ENCODE results near the gene S100A6. TPM values are rescaled to one million over a fixed set of nuclear protein-coding genes. Genes with fewer than 3 reads are reported as not detected.
"Not testable (repeated sequence)": the region's sequence is repeated elsewhere in the genome, so short reads cannot be mapped to it uniquely, and the experiment has no call there.

S100A6 gene
- 100 to 1,000 TPM; 472 to 828 (median 543) TPM for polyA plus RNA-seq

- Mint-ChIP-seq H3K4me3 (peak within 1 kb of the TSS; percentile 83 to 97 (median 90)), H3K9me3 (no peaks in the 10 kb centered on the region), H3K36me3 (peaks cover 0 to 8% (median 8%) of the 10 kb centered on the region in 3 donors), H3K27ac (peak within 1 kb of the TSS; percentile 96 to 99 (median 98)), H3K27me3 (ENCODE audit: low read depth in 3 of 3) (peaks cover 12 to 21% (median 13%) of the 10 kb centered on the region in 3 donors), H3K4me1 (peaks cover 75 to 77% of the 10 kb centered on the region in 2 donors)
- DNase-seq = peak; percentile 29 to 53 (median 32)
Measured at GRCh38 chr1:153535242-153536011, at the start of gene S100A6. TSS of gene S100A6 (minus strand) at chr1:153535991. CDS start at chr1:153535339, 652 bp downstream.

GRCh38 chr1:153585006-153585405 is 49.2 kb upstream of the S100A6 start:
- Mint-ChIP-seq H3K9me3 (no peaks in the 10 kb centered on the region), H3K27me3 (ENCODE audit: low read depth in 3 of 3) (peaks cover 0 to 13% (median 2%) of the 10 kb centered on the region in 3 donors), H3K36me3 (no peaks in the 10 kb centered on the region), H3K4me1 (no peaks in the 10 kb centered on the region), H3K27ac (no peak overlapping the region), H3K4me3 (no peak overlapping the region)
- no peak for DNase-seq

- no peak overlapping the region for H3K4me3 Mint-ChIP-seq
- peaks cover 0 to 16% (median 9%) of the 10 kb centered on the region in 3 donors for H3K27me3 Mint-ChIP-seq (ENCODE audit: low read depth in 3 of 3)
- H3K4me1 Mint-ChIP-seq = no peaks in the 10 kb centered on the region
- no peak for DNase-seq
- no peaks in the 10 kb centered on the region for H3K36me3 Mint-ChIP-seq
- H3K27ac Mint-ChIP-seq = no peak overlapping the region
- no peaks in the 10 kb centered on the region for H3K9me3 Mint-ChIP-seq
Measured at GRCh38 chr1:153583976-153584375, 48.2 kb upstream of the S100A6 start.

GRCh38 chr1:153583514-153583913 is 47.7 kb upstream of the S100A6 start:
- not testable (repeated sequence) for H3K4me1 Mint-ChIP-seq, H3K27ac Mint-ChIP-seq, H3K9me3 Mint-ChIP-seq, DNase-seq, H3K4me3 Mint-ChIP-seq, H3K36me3 Mint-ChIP-seq
- peaks cover 0 to 14% (median 10%) of the 10 kb centered on the region in 3 donors for H3K27me3 Mint-ChIP-seq (ENCODE audit: low read depth in 3 of 3)

DNA sequence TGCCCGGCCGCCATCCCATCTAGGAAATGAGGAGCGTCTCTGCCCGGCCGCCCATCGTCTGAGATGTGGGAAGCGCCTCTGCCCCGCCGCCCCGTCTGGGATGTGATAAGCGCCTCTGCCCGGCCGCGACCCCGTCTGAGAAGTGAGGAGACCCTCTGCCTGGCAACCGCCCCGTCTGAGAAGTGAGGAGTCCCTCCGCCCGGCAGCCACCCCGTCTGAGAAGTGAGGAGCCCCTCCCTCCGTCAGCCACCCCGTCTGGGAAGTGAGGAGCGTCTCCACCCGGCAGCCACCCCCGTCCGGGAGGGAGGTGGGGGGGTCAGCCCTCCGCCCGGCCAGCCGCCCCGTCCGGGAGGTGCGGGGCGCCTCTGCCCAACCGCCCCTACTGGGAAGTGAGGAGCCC is 47.0 kb upstream of the S100A6 start:
- not testable (repeated sequence) for H3K27ac Mint-ChIP-seq

DNA sequence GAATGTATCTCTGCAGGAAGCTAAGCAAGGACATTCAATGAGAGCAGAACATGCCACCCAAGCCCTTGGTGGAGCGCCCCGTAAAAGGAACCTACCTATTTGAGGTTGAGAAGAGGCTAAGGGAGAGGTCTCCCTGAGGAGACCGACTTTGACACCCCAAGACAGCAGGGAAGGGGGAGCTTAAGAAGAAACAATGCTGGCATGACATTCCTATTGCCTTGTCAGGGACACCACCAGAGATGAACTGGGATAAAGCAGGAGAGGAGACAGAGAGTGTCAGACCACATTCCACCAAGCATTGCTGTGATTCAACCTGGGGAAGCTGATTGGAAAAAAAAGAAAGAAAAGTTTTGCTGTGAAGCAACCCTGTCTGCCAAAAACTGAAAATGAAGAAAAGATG is 43.1 kb upstream of the S100A6 start:
- Mint-ChIP-seq H3K4me1 (no peaks in the 10 kb centered on the region), H3K27ac (no peak overlapping the region), H3K4me3 (no peak overlapping the region), H3K36me3 (no peaks in the 10 kb centered on the region), H3K27me3 (ENCODE audit: low read depth in 3 of 3) (peaks cover 3 to 20% (median 6%) of the 10 kb centered on the region in 3 donors), H3K9me3 (no peaks in the 10 kb centered on the region)
- DNase-seq = no peak

More for the DNA sequence above, 47.0 kb upstream of the S100A6 start:
- peaks cover 0 to 14% (median 14%) of the 10 kb centered on the region in 3 donors for H3K27me3 Mint-ChIP-seq (ENCODE audit: low read depth in 3 of 3)
- not testable (repeated sequence) for DNase-seq, H3K4me1 Mint-ChIP-seq, H3K36me3 Mint-ChIP-seq, H3K9me3 Mint-ChIP-seq, H3K4me3 Mint-ChIP-seq

DNA sequence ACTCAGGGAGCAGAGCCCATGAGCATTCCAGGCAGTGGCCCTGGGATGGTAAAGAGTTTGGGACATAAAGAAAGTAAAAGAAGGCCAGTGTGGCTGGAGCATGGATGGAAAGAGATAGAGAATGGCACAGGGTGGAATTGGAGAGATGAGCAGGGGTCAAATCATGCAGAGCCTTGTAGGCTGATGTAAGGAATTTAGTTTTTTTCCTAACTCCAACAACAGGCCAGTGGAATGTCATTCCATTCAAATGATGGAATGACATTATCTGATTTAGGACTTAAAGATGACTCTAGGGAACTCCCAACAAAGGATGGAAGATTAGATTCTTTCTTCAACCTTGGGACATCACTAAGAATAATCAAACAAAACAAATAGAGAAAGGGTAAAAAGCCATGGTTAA is 42.7 kb upstream of the S100A6 start:
- no peak overlapping the region for H3K27ac Mint-ChIP-seq
- no peaks in the 10 kb centered on the region for H3K4me1 Mint-ChIP-seq
- no peaks in the 10 kb centered on the region for H3K9me3 Mint-ChIP-seq
- H3K4me3 Mint-ChIP-seq = no peak overlapping the region
- no peaks in the 10 kb centered on the region for H3K36me3 Mint-ChIP-seq
- no peak for DNase-seq
- peaks cover 3 to 20% (median 6%) of the 10 kb centered on the region in 3 donors for H3K27me3 Mint-ChIP-seq (ENCODE audit: low read depth in 3 of 3)

DNA sequence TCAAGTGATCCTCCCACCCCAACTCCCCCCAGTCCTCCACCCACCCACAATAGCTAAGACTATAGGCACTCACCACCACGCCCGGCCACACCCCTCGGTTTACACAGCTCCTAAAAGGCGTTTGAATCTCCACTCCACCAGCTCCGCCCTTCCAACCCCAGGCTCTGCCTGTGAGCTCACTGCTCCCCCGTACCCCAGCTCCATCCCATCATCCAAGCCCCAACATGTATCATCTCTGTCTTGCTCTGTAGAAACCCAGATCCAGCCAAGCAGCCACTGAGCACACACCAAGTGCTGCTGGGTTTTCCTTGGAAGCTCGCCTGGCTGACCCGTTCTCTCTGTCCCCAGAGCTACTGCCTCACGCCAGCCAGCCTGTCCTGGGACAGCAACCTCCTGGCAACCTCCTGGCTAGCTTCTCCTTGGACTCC is 41.8 kb upstream of the S100A6 start:
- no peaks in the 10 kb centered on the region for H3K36me3 Mint-ChIP-seq
- no peaks in the 10 kb centered on the region for H3K4me1 Mint-ChIP-seq
- H3K27me3 Mint-ChIP-seq (ENCODE audit: low read depth in 3 of 3) = peaks cover 3 to 20% (median 6%) of the 10 kb centered on the region in 3 donors
- no peaks in the 10 kb centered on the region for H3K9me3 Mint-ChIP-seq
- DNase-seq = no peak
- H3K27ac Mint-ChIP-seq = no peak overlapping the region
- H3K4me3 Mint-ChIP-seq = no peak overlapping the region

DNA sequence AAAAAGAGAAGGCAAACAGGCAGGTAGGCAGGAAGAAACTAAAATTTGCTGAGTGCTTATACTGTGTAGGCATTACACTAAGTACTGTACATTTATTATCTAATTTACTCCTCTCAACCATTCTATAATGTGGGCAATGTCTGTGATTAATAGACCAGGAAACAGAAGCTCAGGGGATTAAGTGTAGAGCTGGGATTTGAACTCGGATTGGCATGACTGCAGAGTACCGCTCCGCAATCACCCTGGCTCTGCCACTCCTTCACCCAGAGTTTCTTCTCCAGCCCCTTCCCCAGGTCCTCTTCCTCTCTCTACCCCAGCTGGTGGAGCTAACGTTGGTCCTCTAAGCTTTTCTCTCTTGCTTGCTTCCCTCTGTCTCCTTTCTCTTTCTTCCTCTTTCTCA is 41.3 kb upstream of the S100A6 start:
- Mint-ChIP-seq H3K4me1 (no peaks in the 10 kb centered on the region), H3K4me3 (no peak overlapping the region), H3K36me3 (no peaks in the 10 kb centered on the region), H3K9me3 (no peaks in the 10 kb centered on the region), H3K27me3 (ENCODE audit: low read depth in 3 of 3) (peaks cover 3 to 20% (median 6%) of the 10 kb centered on the region in 3 donors), H3K27ac (no peak overlapping the region)
- no peak for DNase-seq

- H3K27ac Mint-ChIP-seq, H3K4me1 Mint-ChIP-seq, H3K9me3 Mint-ChIP-seq, H3K4me3 Mint-ChIP-seq, DNase-seq, H3K36me3 Mint-ChIP-seq: not testable (repeated sequence)
- peaks cover 3 to 22% (median 6%) of the 10 kb centered on the region in 3 donors for H3K27me3 Mint-ChIP-seq (ENCODE audit: low read depth in 3 of 3)
Measured at GRCh38 chr1:153575497-153575896, 39.7 kb upstream of the S100A6 start.

- H3K4me1 Mint-ChIP-seq, H3K36me3 Mint-ChIP-seq, DNase-seq, H3K27ac Mint-ChIP-seq, H3K9me3 Mint-ChIP-seq, H3K4me3 Mint-ChIP-seq: not testable (repeated sequence)
- H3K27me3 Mint-ChIP-seq (ENCODE audit: low read depth in 3 of 3) = peaks cover 3 to 22% (median 6%) of the 10 kb centered on the region in 3 donors
Measured at GRCh38 chr1:153575081-153575491, 39.3 kb upstream of the S100A6 start.

- H3K27me3 Mint-ChIP-seq (ENCODE audit: low read depth in 3 of 3) = peaks cover 1 to 15% (median 5%) of the 10 kb centered on the region in 3 donors
Measured at GRCh38 chr1:153573351-153573750, 37.6 kb upstream of the S100A6 start.

GRCh38 chr1:153572569-153573015 is 36.8 kb upstream of the S100A6 start:
- Mint-ChIP-seq H3K4me3 (no peak overlapping the region), H3K9me3 (no peaks in the 10 kb centered on the region), H3K27ac (no peak overlapping the region), H3K4me1 (peaks cover 10 to 12% of the 10 kb centered on the region in 2 donors), H3K27me3 (ENCODE audit: low read depth in 3 of 3) (peaks cover under 1 to 12% (median 5%) of the 10 kb centered on the region in 3 donors), H3K36me3 (no peaks in the 10 kb centered on the region)
- DNase-seq = peak in 1 of 3 donors; percentile 12

More at GRCh38 chr1:153573351-153573750, 37.6 kb upstream of the S100A6 start:
- DNase-seq = no peak
- H3K36me3 Mint-ChIP-seq = no peaks in the 10 kb centered on the region
- H3K9me3 Mint-ChIP-seq = no peaks in the 10 kb centered on the region
- H3K4me1 Mint-ChIP-seq = peaks cover 4 to 5% of the 10 kb centered on the region in 2 donors
- H3K4me3 Mint-ChIP-seq = no peak overlapping the region
- peak overlapping the region in 1 of 6 donors; percentile 11 for H3K27ac Mint-ChIP-seq

GRCh38 chr1:153571706-153572105 is 35.9 kb upstream of the S100A6 start:
- no peak overlapping the region for H3K4me3 Mint-ChIP-seq
- H3K27me3 Mint-ChIP-seq (ENCODE audit: low read depth in 3 of 3) = peaks cover 0 to 8% (median 2%) of the 10 kb centered on the region in 3 donors
- no peak overlapping the region for H3K27ac Mint-ChIP-seq
- DNase-seq = no peak
- no peaks in the 10 kb centered on the region for H3K36me3 Mint-ChIP-seq
- H3K4me1 Mint-ChIP-seq = peaks cover 15 to 20% of the 10 kb centered on the region in 2 donors
- H3K9me3 Mint-ChIP-seq = no peaks in the 10 kb centered on the region

All from immature natural killer cell (primary cell).